IMR-90 (cell line): ENCODE results near the gene FAM8A1.

Experiments used
- CEBPB ChIP-seq: IDR thresholded peaks from 2 replicates; pipeline ENCODE4 v1.6.1; 2012; ENCODE audit warnings: low read depth, low read length, improper control_type of control experiment
- FOS ChIP-seq: fragments of 150-350 bp; IDR thresholded peaks from 2 replicates; pipeline ENCODE4 v1.6.1; 2016; ENCODE audit warnings: low read depth, low read length
- MAFK ChIP-seq: IDR thresholded peaks from 2 replicates; pipeline ENCODE4 v1.6.1; 2012; ENCODE audit warnings: low read depth, low read length, improper control_type of control experiment
- MAZ ChIP-seq: IDR thresholded peaks from 2 replicates; pipeline ENCODE4 v1.6.1; 2012; ENCODE audit warnings: low read depth, mild to moderate bottlenecking, low read length, improper control_type of control experiment, moderate library complexity, borderline replicate concordance
- POLR2A ChIP-seq: IDR thresholded peaks from 2 replicates; pipeline ENCODE4 v1.6.1; 2012; ENCODE audit warnings: mild to moderate bottlenecking, low read depth, low read length
- RAD21 ChIP-seq: IDR thresholded peaks from 2 replicates; pipeline ENCODE4 v1.6.1; 2012; ENCODE audit warnings: low read length, improper control_type of control experiment
- RFX5 ChIP-seq: IDR thresholded peaks from 2 replicates; pipeline ENCODE4 v1.8.0; 2012; ENCODE audit warnings: low read depth, mild to moderate bottlenecking, low read length, moderate library complexity
- SMC3 ChIP-seq: fragments of 150-350 bp; IDR thresholded peaks from 2 replicates; pipeline ENCODE4 v1.6.1; 2016; ENCODE audit warnings: low read depth, mild to moderate bottlenecking, antibody characterized with exemption, low read length, moderate library complexity
- USF2 ChIP-seq: fragments of 150-350 bp; IDR thresholded peaks from 2 replicates; pipeline ENCODE4 v1.6.1; 2017; ENCODE audit warnings: mild to moderate bottlenecking, antibody characterized with exemption, low read length, low read depth
- TF ChIP-seq, protein P1 (sequence below): conservative IDR thresholded peaks from 2 replicates; pipeline ENCODE4 v1.5.1; 2012; ENCODE audit warnings: mild to moderate bottlenecking, low read depth, low read length, improper control_type of control experiment
- TF ChIP-seq, protein P2 (sequence below): fragments of 150-350 bp; IDR thresholded peaks from 2 replicates; pipeline ENCODE4 v1.6.1; 2016; ENCODE audit warnings: low read depth, mild to moderate bottlenecking, low read length, moderate library complexity, borderline replicate concordance

DNA sequence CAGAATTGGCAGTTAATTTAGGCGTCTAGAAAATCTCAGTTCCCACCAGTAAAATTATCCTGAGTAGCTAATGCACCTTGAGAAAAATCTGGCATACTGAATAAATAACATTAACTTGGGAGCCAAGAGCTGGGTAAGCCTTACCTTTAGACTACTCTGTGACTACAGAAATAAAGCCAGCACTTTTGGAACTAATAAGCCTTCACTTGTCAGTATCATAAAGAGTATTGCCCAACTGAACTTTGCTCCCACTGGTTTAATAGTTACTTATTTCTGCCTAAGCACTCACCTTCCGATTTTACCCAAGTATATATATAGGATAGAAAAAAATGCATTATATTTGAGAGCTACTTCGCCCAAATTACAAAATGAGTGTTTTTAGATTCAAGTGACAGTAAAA lies 10.7 kb downstream of the FAM8A1 start:
- TF ChIP-seq, protein P1, sequence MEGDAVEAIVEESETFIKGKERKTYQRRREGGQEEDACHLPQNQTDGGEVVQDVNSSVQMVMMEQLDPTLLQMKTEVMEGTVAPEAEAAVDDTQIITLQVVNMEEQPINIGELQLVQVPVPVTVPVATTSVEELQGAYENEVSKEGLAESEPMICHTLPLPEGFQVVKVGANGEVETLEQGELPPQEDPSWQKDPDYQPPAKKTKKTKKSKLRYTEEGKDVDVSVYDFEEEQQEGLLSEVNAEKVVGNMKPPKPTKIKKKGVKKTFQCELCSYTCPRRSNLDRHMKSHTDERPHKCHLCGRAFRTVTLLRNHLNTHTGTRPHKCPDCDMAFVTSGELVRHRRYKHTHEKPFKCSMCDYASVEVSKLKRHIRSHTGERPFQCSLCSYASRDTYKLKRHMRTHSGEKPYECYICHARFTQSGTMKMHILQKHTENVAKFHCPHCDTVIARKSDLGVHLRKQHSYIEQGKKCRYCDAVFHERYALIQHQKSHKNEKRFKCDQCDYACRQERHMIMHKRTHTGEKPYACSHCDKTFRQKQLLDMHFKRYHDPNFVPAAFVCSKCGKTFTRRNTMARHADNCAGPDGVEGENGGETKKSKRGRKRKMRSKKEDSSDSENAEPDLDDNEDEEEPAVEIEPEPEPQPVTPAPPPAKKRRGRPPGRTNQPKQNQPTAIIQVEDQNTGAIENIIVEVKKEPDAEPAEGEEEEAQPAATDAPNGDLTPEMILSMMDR: no peak
- TF ChIP-seq USF2 (no peak), POLR2A (no peak), RAD21 (no peak), RFX5 (no peak), CEBPB (no peak), MAFK (no peak), SMC3 (no peak), FOS (no peak), MAZ (no peak)
- TF ChIP-seq, protein P2, sequence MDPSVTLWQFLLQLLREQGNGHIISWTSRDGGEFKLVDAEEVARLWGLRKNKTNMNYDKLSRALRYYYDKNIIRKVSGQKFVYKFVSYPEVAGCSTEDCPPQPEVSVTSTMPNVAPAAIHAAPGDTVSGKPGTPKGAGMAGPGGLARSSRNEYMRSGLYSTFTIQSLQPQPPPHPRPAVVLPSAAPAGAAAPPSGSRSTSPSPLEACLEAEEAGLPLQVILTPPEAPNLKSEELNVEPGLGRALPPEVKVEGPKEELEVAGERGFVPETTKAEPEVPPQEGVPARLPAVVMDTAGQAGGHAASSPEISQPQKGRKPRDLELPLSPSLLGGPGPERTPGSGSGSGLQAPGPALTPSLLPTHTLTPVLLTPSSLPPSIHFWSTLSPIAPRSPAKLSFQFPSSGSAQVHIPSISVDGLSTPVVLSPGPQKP: no peak
